Fibroblast of mammary gland (primary cell): ENCODE results near the gene ZNF710.
A peak's percentile ranks its signal among the peaks of the same experiment; 100 is the strongest.
"Not testable (repeated sequence)": the region's sequence is repeated elsewhere in the genome, so short reads cannot be mapped to it uniquely, and the experiment has no call there.

Source experiments
- DNase-seq: peaks from one replicate; pipeline ENCODE4 v3.0.0-alpha.2; 2010; ENCODE audit warnings: low read depth
- H3K4me3 ChIP-seq: 2 replicates; pipeline ENCODE4 v1.5.1; 2011; ENCODE audit warnings: low read depth, mild to moderate bottlenecking, low read length, moderate library complexity; ENCODE audit not compliant: control insufficient read depth
- TF ChIP-seq, protein P1 (sequence below): conservative IDR thresholded peaks from 2 replicates; pipeline ENCODE4 v1.5.1; 2011; ENCODE audit warnings: low read depth, low read length, inconsistent platforms; ENCODE audit not compliant: control insufficient read depth, insufficient read depth

Gene ZNF710

DNA sequence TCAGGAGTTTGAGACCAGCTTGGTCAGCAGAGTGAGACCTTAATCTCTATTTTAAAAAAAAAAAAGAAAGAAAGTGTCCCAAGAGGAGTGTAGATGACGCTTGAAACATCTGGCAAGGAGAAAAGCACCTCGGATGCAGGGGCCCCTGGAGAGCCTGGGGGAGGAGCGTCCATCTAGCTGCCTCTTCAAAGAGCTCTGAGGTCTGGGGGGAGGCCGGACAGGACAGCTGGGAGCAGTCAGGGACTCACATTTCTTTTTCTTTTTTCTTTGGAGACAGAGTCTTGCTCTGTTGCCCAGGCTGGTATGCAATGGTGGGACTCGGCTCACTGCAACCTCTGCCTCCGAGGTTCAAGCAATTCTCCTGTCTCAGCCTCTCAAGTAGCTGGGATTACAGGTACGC is 104.4 kb downstream of the ZNF710 start:
- DNase-seq, result no peak
- no peak overlapping the region for H3K4me3 ChIP-seq
- TF ChIP-seq, protein P1, sequence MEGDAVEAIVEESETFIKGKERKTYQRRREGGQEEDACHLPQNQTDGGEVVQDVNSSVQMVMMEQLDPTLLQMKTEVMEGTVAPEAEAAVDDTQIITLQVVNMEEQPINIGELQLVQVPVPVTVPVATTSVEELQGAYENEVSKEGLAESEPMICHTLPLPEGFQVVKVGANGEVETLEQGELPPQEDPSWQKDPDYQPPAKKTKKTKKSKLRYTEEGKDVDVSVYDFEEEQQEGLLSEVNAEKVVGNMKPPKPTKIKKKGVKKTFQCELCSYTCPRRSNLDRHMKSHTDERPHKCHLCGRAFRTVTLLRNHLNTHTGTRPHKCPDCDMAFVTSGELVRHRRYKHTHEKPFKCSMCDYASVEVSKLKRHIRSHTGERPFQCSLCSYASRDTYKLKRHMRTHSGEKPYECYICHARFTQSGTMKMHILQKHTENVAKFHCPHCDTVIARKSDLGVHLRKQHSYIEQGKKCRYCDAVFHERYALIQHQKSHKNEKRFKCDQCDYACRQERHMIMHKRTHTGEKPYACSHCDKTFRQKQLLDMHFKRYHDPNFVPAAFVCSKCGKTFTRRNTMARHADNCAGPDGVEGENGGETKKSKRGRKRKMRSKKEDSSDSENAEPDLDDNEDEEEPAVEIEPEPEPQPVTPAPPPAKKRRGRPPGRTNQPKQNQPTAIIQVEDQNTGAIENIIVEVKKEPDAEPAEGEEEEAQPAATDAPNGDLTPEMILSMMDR, result no peak

DNA sequence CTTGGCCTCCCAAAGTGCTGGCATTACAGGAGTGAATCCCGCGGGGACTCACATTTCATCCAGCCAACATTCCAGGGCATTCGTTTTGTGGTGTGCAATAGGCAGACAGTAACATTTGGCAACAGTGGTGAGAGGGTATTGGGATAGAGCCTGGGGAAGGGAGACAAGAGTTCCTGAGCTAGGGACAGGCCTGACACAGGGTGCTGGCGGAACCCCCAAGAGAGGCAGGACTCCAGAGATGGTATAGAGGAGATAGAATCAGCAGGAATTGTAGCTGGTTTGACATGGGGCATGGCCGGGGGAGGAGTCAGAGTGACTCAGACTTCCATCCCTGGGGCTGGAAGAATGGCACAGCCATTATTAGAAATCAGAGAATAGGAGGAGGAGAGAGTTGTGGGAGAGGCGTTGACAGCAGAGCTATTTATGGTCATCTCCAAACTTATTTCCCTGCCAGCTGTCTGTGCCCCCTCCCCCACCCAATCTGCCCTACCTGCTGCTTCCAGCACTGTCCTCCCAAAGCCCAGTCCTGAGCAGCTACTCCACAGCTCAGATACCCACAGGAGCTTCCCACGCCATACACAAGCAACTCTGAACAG is 105.5 kb downstream of the ZNF710 start:
- peak; percentile 39 for DNase-seq
- no peak overlapping the region for H3K4me3 ChIP-seq
- TF ChIP-seq, protein P1, result no peak

DNA sequence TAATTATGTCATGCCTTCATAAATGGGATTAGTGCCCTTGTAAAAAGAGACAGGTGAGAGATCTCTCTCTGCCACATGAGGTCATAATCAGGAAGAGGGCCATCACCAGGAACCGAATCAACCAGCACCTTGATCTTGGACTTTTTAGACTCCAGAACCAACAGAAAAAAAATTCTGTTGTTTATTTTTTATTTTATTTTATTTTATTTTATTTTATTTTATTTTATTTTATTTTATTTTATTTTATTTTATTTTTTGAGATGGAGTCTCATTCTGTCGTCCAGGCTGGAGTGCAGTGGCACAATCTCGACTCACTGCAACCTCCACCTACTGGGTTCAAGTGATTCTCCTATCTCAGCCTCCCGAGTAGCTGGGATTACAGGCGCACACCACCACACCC is 106.9 kb downstream of the ZNF710 start:
- DNase-seq, H3K4me3 ChIP-seq: not testable (repeated sequence)

DNA sequence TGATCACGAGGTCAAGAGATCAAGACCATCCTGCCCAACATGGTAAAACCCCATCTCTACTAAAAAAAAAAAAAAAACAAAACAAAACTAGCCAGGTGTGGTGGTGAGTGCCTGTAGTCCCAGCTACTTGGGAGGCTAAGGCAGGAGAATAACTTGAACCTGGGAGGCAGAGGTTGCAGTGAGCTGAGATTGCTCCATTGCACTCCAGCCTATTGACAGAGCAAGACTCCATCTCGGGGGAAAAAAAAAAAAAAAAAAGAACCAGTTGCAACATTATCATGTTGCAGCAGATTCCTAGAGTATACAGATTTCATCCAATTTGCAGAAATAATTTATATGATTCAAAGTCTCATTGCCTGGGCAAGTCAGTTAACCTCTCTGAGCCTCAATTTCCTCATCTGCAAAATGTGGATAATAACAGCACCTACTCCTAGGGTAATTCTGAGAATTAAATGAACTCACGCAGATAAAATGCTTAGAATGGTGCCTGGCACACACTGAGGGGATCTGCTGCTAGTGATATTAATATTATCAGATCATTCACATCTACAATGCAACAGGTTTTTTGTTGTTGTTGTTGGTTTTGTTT is 108.1 kb downstream of the ZNF710 start:
- not testable (repeated sequence) for DNase-seq, H3K4me3 ChIP-seq

DNA sequence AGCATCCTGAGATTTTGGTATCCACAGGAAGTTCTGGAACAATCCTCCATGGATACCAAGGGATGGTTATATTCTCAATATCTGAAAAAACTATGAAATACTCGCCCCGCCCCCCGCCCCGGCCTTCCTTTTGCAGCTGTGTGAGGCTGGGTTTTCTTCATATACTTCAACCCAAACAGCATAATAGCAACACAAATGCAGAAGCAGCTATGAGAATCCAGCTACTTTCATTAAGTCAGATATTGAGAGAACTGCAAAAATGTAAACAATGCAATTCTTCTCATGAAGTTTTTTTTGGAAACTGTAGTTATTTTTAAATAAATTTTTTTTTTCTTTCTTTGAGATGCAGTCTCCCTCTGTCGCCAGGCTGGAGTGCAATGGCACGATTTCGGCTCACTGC is 112.0 kb downstream of the ZNF710 start:
- no peak for DNase-seq

DNA sequence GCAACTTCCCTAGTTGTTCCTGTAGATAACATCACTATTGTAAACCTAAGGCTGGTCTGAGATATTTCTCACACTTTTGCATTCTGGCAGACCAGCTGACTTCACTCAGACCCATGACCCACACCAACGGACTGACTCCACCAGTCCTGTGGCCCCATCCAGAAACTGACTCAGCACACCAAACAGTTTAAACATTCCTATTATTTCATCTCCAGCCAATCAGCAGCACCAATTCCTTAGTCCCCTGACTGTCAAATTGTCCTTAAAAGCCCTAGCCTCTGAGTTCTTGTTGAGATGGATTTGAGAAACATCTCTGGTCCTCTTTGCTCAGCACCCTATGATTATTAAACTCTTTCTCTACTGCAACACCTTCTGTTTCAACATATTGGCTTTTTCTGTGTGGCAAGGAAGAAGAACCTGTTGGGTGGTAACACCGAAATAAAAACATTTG is 113.4 kb downstream of the ZNF710 start:
- no peak overlapping the region for H3K4me3 ChIP-seq
- DNase-seq, result peak; percentile 41
- TF ChIP-seq, protein P1, result no peak

More for the DNA sequence above, 112.0 kb downstream of the ZNF710 start:
- H3K4me3 ChIP-seq, result no peak overlapping the region
- TF ChIP-seq, protein P1, result no peak

DNA sequence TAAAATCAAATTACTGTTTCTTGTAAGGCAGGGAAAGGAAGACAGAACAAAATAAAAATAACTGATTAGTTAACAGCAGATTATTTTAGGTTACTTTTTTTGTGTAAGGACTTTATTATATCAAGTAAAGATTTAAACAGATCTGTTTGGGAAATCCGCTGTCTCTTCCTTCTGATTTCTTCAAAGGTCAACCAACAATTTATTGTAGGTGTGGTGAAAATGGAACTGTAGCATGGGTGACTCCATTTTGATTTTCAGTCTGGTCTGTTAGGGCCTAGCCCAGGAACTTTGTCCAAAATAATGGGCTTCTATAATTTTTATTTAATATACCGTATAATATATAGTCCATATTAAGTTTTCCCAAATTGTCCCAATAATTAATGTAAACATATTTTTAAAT is 114.7 kb downstream of the ZNF710 start:
- TF ChIP-seq, protein P1, result no peak
- DNase-seq, result no peak
- H3K4me3 ChIP-seq, result no peak overlapping the region

DNA sequence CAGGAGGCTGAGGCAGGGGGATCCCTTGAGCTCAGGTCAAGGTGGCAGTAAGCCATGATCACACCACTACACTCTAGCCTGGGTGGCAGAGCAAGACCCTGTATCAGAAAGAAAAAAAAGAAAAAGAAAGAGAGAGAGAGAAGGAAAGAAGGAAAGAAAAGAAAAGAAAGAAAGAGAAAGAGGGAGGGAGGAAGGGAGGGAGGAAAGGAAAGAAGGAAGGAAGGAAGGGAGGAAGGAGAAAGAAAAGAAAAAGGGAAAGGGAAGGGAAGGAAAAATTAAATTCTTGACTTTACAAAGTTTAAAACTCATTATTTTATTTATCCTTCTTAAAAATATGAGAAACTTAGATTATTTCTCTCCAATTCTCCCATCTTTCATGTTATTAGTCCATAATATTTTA is 118.2 kb downstream of the ZNF710 start:
- no peak overlapping the region for H3K4me3 ChIP-seq
- DNase-seq, result no peak
- TF ChIP-seq, protein P1, result no peak
